ENCODE data around the gene ORC5.

ORC5 gene

GRCh38 chr7:104135760-104136558 is 71.9 kb downstream of the ORC5 start:
- no peak for DNase-seq (ENCODE audit: low read depth)

GRCh38 chr7:104133238-104133637 is 74.6 kb downstream of the ORC5 start:
- DNase-seq (ENCODE audit: low read depth): no peak
- TF ChIP-seq CTCF (conservative IDR thresholded peaks at IDR 0.05; ENCODE audit: control insufficient read depth, insufficient read depth, low read depth, low read length): no peak

More at GRCh38 chr7:104135760-104136558, 71.9 kb downstream of the ORC5 start:
- H3K4me3 ChIP-seq (ENCODE audit: control insufficient read depth, low read depth, low read length): no peak overlapping the region
- no peak for TF ChIP-seq CTCF (conservative IDR thresholded peaks at IDR 0.05; ENCODE audit: control insufficient read depth, insufficient read depth, low read depth, low read length)

GRCh38 chr7:104130726-104131125 is 77.1 kb downstream of the ORC5 start:
- no peak for DNase-seq (ENCODE audit: low read depth)
- no peak for TF ChIP-seq CTCF (conservative IDR thresholded peaks at IDR 0.05; ENCODE audit: control insufficient read depth, insufficient read depth, low read depth, low read length)
- no peak overlapping the region for H3K4me3 ChIP-seq (ENCODE audit: control insufficient read depth, low read depth, low read length)

More at GRCh38 chr7:104133238-104133637, 74.6 kb downstream of the ORC5 start:
- H3K4me3 ChIP-seq (ENCODE audit: control insufficient read depth, low read depth, low read length): no peak overlapping the region

GRCh38 chr7:104127204-104127603 is 80.6 kb downstream of the ORC5 start:
- TF ChIP-seq CTCF (conservative IDR thresholded peaks at IDR 0.05; ENCODE audit: control insufficient read depth, insufficient read depth, low read depth, low read length): no peak
- H3K4me3 ChIP-seq (ENCODE audit: control insufficient read depth, low read depth, low read length): no peak overlapping the region
- no peak for DNase-seq (ENCODE audit: low read depth)

- TF ChIP-seq CTCF (conservative IDR thresholded peaks at IDR 0.05; ENCODE audit: control insufficient read depth, insufficient read depth, low read depth, low read length): no peak
- DNase-seq (ENCODE audit: low read depth): peak; percentile 2
- no peak overlapping the region for H3K4me3 ChIP-seq (ENCODE audit: control insufficient read depth, low read depth, low read length)
Observed at GRCh38 chr7:104126411-104126841, 81.4 kb downstream of the ORC5 start.

- no peak overlapping the region for H3K4me3 ChIP-seq (ENCODE audit: control insufficient read depth, low read depth, low read length)
- no peak for DNase-seq (ENCODE audit: low read depth)
- no peak for TF ChIP-seq CTCF (conservative IDR thresholded peaks at IDR 0.05; ENCODE audit: control insufficient read depth, insufficient read depth, low read depth, low read length)
Observed at GRCh38 chr7:104124893-104125477, 82.8 kb downstream of the ORC5 start.
